IMR-90 (cell line): Measurements from ENCODE around the gene SLC4A1AP. TPM values are rescaled to one million over a fixed set of nuclear protein-coding genes. Genes with fewer than 3 reads are reported as not detected.

Experiments
- ATAC-seq: fragments of 200-7000 bp; cut with Tn5 transposase; 2 replicates; pipeline ENCODE4 v1.9.1; 2020; ENCODE audit warnings: low read depth, mild to moderate bottlenecking, moderate library complexity
- BruUV-seq: library from RNA; stranded (reverse); fragments of 400-500 nt; replicated peaks from 2 replicates; lab custom pipeline; 2021; lab: Mats Ljungman, UMichigan
- CTCF ChIA-PET: fragments of 300-600 bp; formaldehyde crosslinking; extraction: SDS; loops from one replicate; lab custom pipeline; 2021; ENCODE audit warnings: antibody characterized with exemption; lab: Yijun Ruan, JAX
- POLR2A ChIA-PET: fragments of 300-600 bp; sonication (Branson Sonifier 250); formaldehyde crosslinking; loops from one replicate; lab custom pipeline; 2022; ENCODE audit warnings: antibody characterized with exemption; ENCODE audit not compliant: unreplicated experiment; lab: Charles Lee
- DNase-seq: peaks from one replicate; pipeline ENCODE4 v3.0.0; 2013
- H2AFZ ChIP-seq: replicated peaks from 2 replicates; pipeline ENCODE3; 2013; ENCODE audit warnings: low read length, mild to moderate bottlenecking; ENCODE audit not compliant: poor library complexity
- H2AK5ac ChIP-seq: 2 replicates; pipeline ENCODE4 v1.6.1; 2013; ENCODE audit warnings: low read depth, low read length, inconsistent platforms
- H2AK9ac ChIP-seq: replicated peaks from 2 replicates; pipeline ENCODE3; 2013; ENCODE audit warnings: mild to moderate bottlenecking, low read depth, low read length, moderate library complexity; ENCODE audit not compliant: poor library complexity
- H2BK120ac ChIP-seq: 2 replicates; pipeline ENCODE4 v1.6.1; 2013; ENCODE audit warnings: low read depth, low read length, inconsistent platforms
- H2BK15ac ChIP-seq: 3 replicates; pipeline ENCODE4 v1.6.1; 2013; ENCODE audit warnings: low read depth, low read length, inconsistent platforms
- H2BK20ac ChIP-seq: 2 replicates; pipeline ENCODE4 v1.6.1; 2013; ENCODE audit warnings: low read depth, mild to moderate bottlenecking, inconsistent platforms, low read length, moderate library complexity
- H2BK5ac ChIP-seq: 2 replicates; pipeline ENCODE4 v1.6.1; 2013; ENCODE audit warnings: mild to moderate bottlenecking, low read depth, low read length, inconsistent platforms; ENCODE audit not compliant: poor library complexity, severe bottlenecking
- H3K14ac ChIP-seq: replicated peaks from 2 replicates; pipeline ENCODE4 v1.6.1; 2013; ENCODE audit warnings: low read depth, low read length, inconsistent platforms
- H3K18ac ChIP-seq: 2 replicates; pipeline ENCODE4 v1.6.1; 2013; ENCODE audit warnings: low read depth, low read length, control low read depth
- H3K23ac ChIP-seq: 2 replicates; pipeline ENCODE4 v1.6.1; 2013; ENCODE audit warnings: low read depth, low read length, inconsistent platforms
- H3K27ac ChIP-seq: 2 replicates; pipeline ENCODE4 v1.5.1; 2013; ENCODE audit warnings: mild to moderate bottlenecking, control low read depth, low read length; ENCODE audit not compliant: insufficient read depth
- H3K27me3 ChIP-seq: 2 replicates; pipeline ENCODE4 v1.6.1; 2013; ENCODE audit warnings: low read length; ENCODE audit not compliant: control insufficient read depth, insufficient read depth
- H3K36me3 ChIP-seq: 2 replicates; pipeline ENCODE4 v1.6.1; 2013; ENCODE audit warnings: low read length, mixed read lengths; ENCODE audit not compliant: control insufficient read depth, insufficient read depth
- H3K4ac ChIP-seq: 2 replicates; pipeline ENCODE4 v1.6.1; 2013; ENCODE audit warnings: low read depth, low read length, inconsistent platforms
- H3K4me1 ChIP-seq: 2 replicates; pipeline ENCODE4 v1.6.1; 2013; ENCODE audit warnings: low read length, mixed read lengths; ENCODE audit not compliant: control insufficient read depth, insufficient read depth
- H3K4me2 ChIP-seq: 2 replicates; pipeline ENCODE4 v1.6.1; 2013; ENCODE audit warnings: low read depth, mild to moderate bottlenecking, control low read depth, low read length, moderate library complexity
- H3K4me3 ChIP-seq: 2 replicates; pipeline ENCODE4 v1.5.1; 2013; ENCODE audit warnings: low read depth, mild to moderate bottlenecking, control low read depth, low read length, moderate library complexity; ENCODE audit not compliant: insufficient read depth
- H3K56ac ChIP-seq: 2 replicates; pipeline ENCODE4 v1.6.1; 2013; ENCODE audit warnings: low read length, inconsistent platforms; ENCODE audit not compliant: insufficient read depth; ENCODE audit errors: extremely low read depth
- H3K79me1 ChIP-seq, 2 experiments: 2 replicates each; pipeline ENCODE4 v1.6.1; 2013; ENCODE audit warnings: low read length in 2 of 2, inconsistent platforms in 1 of 2, low read depth in 1 of 2
- H3K9ac ChIP-seq: 2 replicates; pipeline ENCODE4 v1.6.1; 2013; ENCODE audit warnings: low read depth, low read length, control low read depth
- H3K9me1 ChIP-seq: 2 replicates; pipeline ENCODE4 v1.6.1; 2013; ENCODE audit warnings: low read length, inconsistent platforms; ENCODE audit not compliant: insufficient read depth
- H3K9me3 ChIP-seq: 2 replicates; pipeline ENCODE4 v1.6.1; 2013; ENCODE audit warnings: low read length; ENCODE audit not compliant: control insufficient read depth, insufficient read depth
- H4K20me1 ChIP-seq: 2 replicates; pipeline ENCODE4 v1.6.1; 2013; ENCODE audit warnings: low read length, inconsistent platforms; ENCODE audit not compliant: insufficient read depth
- H4K5ac ChIP-seq: 2 replicates; pipeline ENCODE4 v1.6.1; 2013; ENCODE audit warnings: mild to moderate bottlenecking, low read depth, low read length, control low read depth
- H4K8ac ChIP-seq, 2 experiments: 2 replicates each; pipeline ENCODE4 v1.6.1; 2013; ENCODE audit warnings: low read depth in 2 of 2, low read length in 2 of 2, control low read depth in 1 of 2, inconsistent platforms in 1 of 2
- H4K91ac ChIP-seq: 2 replicates; pipeline ENCODE4 v1.6.1; 2013; ENCODE audit warnings: low read depth, low read length, inconsistent platforms; ENCODE audit not compliant: insufficient read depth
- BHLHE40 ChIP-seq: fragments of 150-350 bp; IDR thresholded peaks from 2 replicates; pipeline ENCODE4 v1.6.1; 2016; ENCODE audit warnings: mild to moderate bottlenecking, low read depth, low read length
- CHD1 ChIP-seq: IDR thresholded peaks from 2 replicates; pipeline ENCODE4 v1.6.1; 2012; ENCODE audit warnings: low read depth, low read length, improper control_type of control experiment
- CTCF ChIP-seq: conservative IDR thresholded peaks from 2 replicates; pipeline ENCODE4 v1.5.1; 2012; ENCODE audit warnings: mild to moderate bottlenecking, low read depth, low read length, improper control_type of control experiment
- ELK1 ChIP-seq: fragments of 150-350 bp; IDR thresholded peaks from 2 replicates; pipeline ENCODE4 v1.6.1; 2016; ENCODE audit warnings: low read depth, mild to moderate bottlenecking, low read length, moderate library complexity, borderline replicate concordance
- FOS ChIP-seq: fragments of 150-350 bp; IDR thresholded peaks from 2 replicates; pipeline ENCODE4 v1.6.1; 2016; ENCODE audit warnings: low read depth, low read length
- MAFK ChIP-seq: IDR thresholded peaks from 2 replicates; pipeline ENCODE4 v1.6.1; 2012; ENCODE audit warnings: low read depth, low read length, improper control_type of control experiment
- MXI1 ChIP-seq: IDR thresholded peaks from 2 replicates; pipeline ENCODE4 v1.6.1; 2012; ENCODE audit warnings: low read depth, mild to moderate bottlenecking, low read length, moderate library complexity, borderline replicate concordance
- NFE2L2 ChIP-seq: fragments of 150-350 bp; IDR thresholded peaks from 2 replicates; pipeline ENCODE4 v1.6.1; 2016; ENCODE audit warnings: low read depth, mild to moderate bottlenecking, low read length
- RAD21 ChIP-seq: IDR thresholded peaks from 2 replicates; pipeline ENCODE4 v1.6.1; 2012; ENCODE audit warnings: low read length, improper control_type of control experiment
- RCOR1 ChIP-seq: IDR thresholded peaks from 2 replicates; pipeline ENCODE4 v1.6.1; 2012; ENCODE audit warnings: mild to moderate bottlenecking, low read length, improper control_type of control experiment; ENCODE audit not compliant: insufficient replicate concordance
- RFX5 ChIP-seq: IDR thresholded peaks from 2 replicates; pipeline ENCODE4 v1.8.0; 2012; ENCODE audit warnings: low read depth, mild to moderate bottlenecking, low read length, moderate library complexity
- SMC3 ChIP-seq: fragments of 150-350 bp; IDR thresholded peaks from 2 replicates; pipeline ENCODE4 v1.6.1; 2016; ENCODE audit warnings: low read depth, mild to moderate bottlenecking, antibody characterized with exemption, low read length, moderate library complexity
- USF2 ChIP-seq: fragments of 150-350 bp; IDR thresholded peaks from 2 replicates; pipeline ENCODE4 v1.6.1; 2017; ENCODE audit warnings: mild to moderate bottlenecking, antibody characterized with exemption, low read length, low read depth
- WGBS, 2 experiments: methylation state at CpG; one replicate each; pipeline versions ENCODE4 v1.1.5 to v1.1.7; 2013; ENCODE audit warnings: missing lambda C conversion rate in 2 of 2; ENCODE audit not compliant: insufficient read length in 1 of 2; ENCODE audit errors: extremely low coverage in 2 of 2; 5-methylcytosine and 5-hydroxymethylcytosine counted together
- dilution Hi-C: fragments of 300-500 bp; cut with HindIII; formaldehyde crosslinking; loops from one replicate; pipeline ENCODE4 v1.14.3; 2018; ENCODE audit warnings: low sequenced_read_pairs; ENCODE audit not compliant: unreplicated experiment
- in situ Hi-C: fragments of 300-500 bp; cut with MboI; formaldehyde crosslinking; loops from 3 replicates; pipeline ENCODE4 v1.14.3; 2019; ENCODE audit warnings: low sequenced_read_pairs, inconsistent platforms, mixed read lengths
- intact Hi-C: fragments of 100-400 bp; cut with micrococcal nuclease; formaldehyde crosslinking; loops from 2 replicates; pipeline ENCODE4 v1.10.0; 2022
- polyA plus RNA-seq, 3 experiments: library from polyadenylated mRNA; depleted of rRNA; stranded (reverse); fragments of >200 nt; gene quantifications; 2 replicates each; pipeline ENCODE4 v1.2.3, GENCODE V29; 2012; ENCODE audit warnings: low replicate concordance in 1 of 3
- total RNA-seq: library from RNA; depleted of rRNA; stranded (reverse); fragments of >200 nt; gene quantifications from 2 replicates; pipeline ENCODE4 v1.2.3, GENCODE V29; 2012

Gene SLC4A1AP
- total and polyA plus RNA-seq, 2 of the 4 experiments (the other 2 are of a cell fraction) = 11.7 to 13.6 TPM

- CTCF ChIA-PET = no interaction called here
- H4K20me1 ChIP-seq = peaks cover 4% of the 10 kb centered on the region; the same call in 1 of the 2 replicates
- H2BK5ac ChIP-seq = no peak overlapping the region
- H2BK15ac ChIP-seq = no peak overlapping the region
- H3K4me2 ChIP-seq = no peak overlapping the region
- H3K9me3 ChIP-seq = no peaks in the 10 kb centered on the region
- H3K9me1 ChIP-seq = peaks cover 5% of the 10 kb centered on the region
- no peak overlapping the region for H3K18ac ChIP-seq
- intact Hi-C loops (no loop called here), in situ Hi-C loops (no loop called here), dilution Hi-C loops (no loop called here)
- no peak for TF ChIP-seq RFX5
- no peak for TF ChIP-seq CTCF
- TF ChIP-seq BHLHE40 = no peak
- no peak for TF ChIP-seq MXI1
- TF ChIP-seq NFE2L2 = no peak
- TF ChIP-seq RCOR1 = no peak
- no peak for TF ChIP-seq USF2
- no peak for TF ChIP-seq MAFK
- TF ChIP-seq RAD21 = no peak
- TF ChIP-seq FOS = no peak
- no peak for TF ChIP-seq ELK1
- no peak for TF ChIP-seq CHD1
- no peak for TF ChIP-seq SMC3
- H2BK20ac ChIP-seq = no peak overlapping the region
- H3K27ac ChIP-seq = no peak overlapping the region
- no CpG with 5 or more reads among the region's 1 CpG for WGBS, 2 experiments
- H2AK9ac ChIP-seq = no peak overlapping the region
- no peak overlapping the region for H4K5ac ChIP-seq
- no peak overlapping the region for H3K56ac ChIP-seq
- DNase-seq (no peak), ATAC-seq (no peak)
- H3K4ac ChIP-seq = no peak overlapping the region
- peaks cover 50% of the 10 kb centered on the region for H3K36me3 ChIP-seq
- H3K27me3 ChIP-seq = no peaks in the 10 kb centered on the region
- no peak overlapping the region for H2BK120ac ChIP-seq
- H3K23ac ChIP-seq = no peak overlapping the region
- H4K8ac ChIP-seq = no peak overlapping the region
- H3K4me1 ChIP-seq = no peaks in the 10 kb centered on the region; the same call in 1 of the 2 replicates
- peaks cover 5 to 7% of the 10 kb centered on the region in 2 experiments; a peak in 2 of 4 replicates for H3K79me1 ChIP-seq
- POLR2A ChIA-PET = no interaction called here
- H3K9ac ChIP-seq = no peak overlapping the region
- BruUV-seq = no TSS peak
- no peak overlapping the region for H2AK5ac ChIP-seq
- H3K4me3 ChIP-seq = no peak overlapping the region
- no peak overlapping the region for H3K14ac ChIP-seq
- H4K91ac ChIP-seq = no peak overlapping the region
- no peak overlapping the region for H2AFZ ChIP-seq
These were observed 10.9 kb upstream of the SLC4A1AP start for GRCh38 chr2:27652790-27653189.
